ENCODE measurements around the gene IFNA8.

DNA sequence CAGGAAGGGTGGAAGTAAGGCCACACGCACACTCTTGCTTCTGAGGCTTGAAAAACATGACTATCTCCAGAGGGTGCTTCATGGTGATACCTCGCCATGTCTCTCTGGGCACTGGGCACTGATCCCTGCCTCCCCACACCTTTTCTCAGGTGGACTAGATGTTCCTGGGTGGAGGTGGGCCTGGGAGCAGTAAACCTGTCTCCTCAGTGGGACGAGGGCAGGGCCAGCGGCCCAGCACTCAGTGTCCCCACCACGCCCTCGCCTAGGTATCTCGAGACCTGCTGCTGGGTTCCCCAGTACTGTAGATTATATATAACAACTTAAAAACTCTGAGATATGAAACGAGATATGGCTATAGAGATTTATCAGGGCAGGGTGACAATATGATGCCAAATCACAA lies 46.6 kb upstream of the IFNA8 start:
- TF ChIP-seq EZH2phosphoT487 (IDR thresholded peaks at IDR 0.05; ENCODE audit: borderline replicate concordance) (no peak), CTCF (conservative IDR thresholded peaks at IDR 0.05; ENCODE audit: low read length) (no peak)

Data from Loucy (cell line).